Breast epithelium (tissue), 4 donors: Measurements from ENCODE around the gene LAMP2. TPM values are rescaled to one million over a fixed set of nuclear protein-coding genes. Genes with fewer than 3 reads are reported as not detected.
A peak's percentile ranks its signal among the peaks of the same experiment; 100 is the strongest.

Experiments used
- DNase-seq, 2 donors: peaks; one replicate each; pipeline ENCODE4 v3.0.0-alpha.2; 2019; ENCODE audit warnings: low spot score in 2 of 2
- H3K27ac ChIP-seq, 2 donors: fragments of 200-600 bp; sonication (generic) in 1 of 2; one replicate each; pipeline ENCODE4 v1.5.1; 2016 to 2019; ENCODE audit warnings: mild to moderate bottlenecking in 1 of 2
- H3K27me3 ChIP-seq, 2 donors: fragments of 200-600 bp; sonication (generic) in 1 of 2; one replicate each; pipeline versions ENCODE4 v1.5.1 to v1.6.0; 2017 to 2019; ENCODE audit warnings: control low read depth in 1 of 2, mild to moderate bottlenecking in 1 of 2
- H3K36me3 ChIP-seq: fragments of 200-600 bp; one replicate; pipeline ENCODE4 v1.5.1; 2019
- H3K4me1 ChIP-seq, 2 donors: fragments of 200-600 bp; sonication (generic); one replicate each; pipeline ENCODE4 v1.5.1; 2016 to 2019; ENCODE audit warnings: control low read depth in 1 of 2
- H3K4me3 ChIP-seq, 3 donors: fragments of 200-600 bp; sonication (generic); 1 replicate in 2 of 3; 2 replicates in 1 of 3; pipeline ENCODE4 v1.5.1; 2016 to 2019; ENCODE audit warnings: mild to moderate bottlenecking in 3 of 3, moderate library complexity in 2 of 3
- H3K9me3 ChIP-seq, 2 donors: fragments of 200-600 bp; sonication (generic) in 1 of 2; one replicate each; pipeline ENCODE4 v1.5.1; 2016 to 2019; ENCODE audit warnings: control low read depth in 1 of 2
- CTCF ChIP-seq, 3 donors: fragments of 450-650 bp; IDR thresholded peaks; one replicate each; pipeline ENCODE4 v1.5.1; 2016 to 2017; ENCODE audit warnings: antibody characterized with exemption in 3 of 3, mild to moderate bottlenecking in 3 of 3, moderate library complexity in 3 of 3
- POLR2A ChIP-seq: fragments of 450-650 bp; IDR thresholded peaks from one replicate; pipeline ENCODE4 v1.6.1; 2016; ENCODE audit warnings: antibody characterized with exemption, mild to moderate bottlenecking, moderate library complexity
- POLR2AphosphoS5 ChIP-seq, 3 donors: sonication (generic); formaldehyde crosslinking; IDR thresholded peaks; one replicate each; pipeline ENCODE4 v1.6.1; 2017; ENCODE audit warnings: antibody characterized with exemption in 3 of 3
- intact Hi-C: fragments of 100-400 bp; cut with DNase I; formaldehyde crosslinking; loops from one replicate; pipeline ENCODE4 v1.15.1; 2023; ENCODE audit warnings: low total_unique reads
- total RNA-seq, 3 donors: library from RNA; depleted of rRNA; stranded (reverse); fragments of >200 nt; gene quantifications; one replicate each; pipeline ENCODE4 v1.1.0, GENCODE V29; 2016

Gene LAMP2
- total RNA-seq, 3 donors from 2014 or later: 135 to 197 (median 135) TPM

- TF ChIP-seq CTCF (IDR thresholded peaks at IDR 0.05) (no peak), POLR2A (no peak), POLR2AphosphoS5 (IDR thresholded peaks at IDR 0.05) (no peak)
- no peak for DNase-seq
- intact Hi-C loops: no loop called here
These were observed 644 bp downstream of the LAMP2 start for GRCh38 chrX:120468479-120468824.

GRCh38 chrX:120468071-120468470, 1.0 kb downstream of the LAMP2 start:
- intact Hi-C loops: no loop called here

More at GRCh38 chrX:120468479-120468824, 644 bp downstream of the LAMP2 start:
- H3K4me3 ChIP-seq: peak overlapping the region; percentile 60 to 79 (median 67)
- H3K27ac ChIP-seq: peak overlapping the region; percentile 94 to 97
- H3K27me3 ChIP-seq: peaks cover 0 to 10% of the 10 kb centered on the region in 2 donors
- H3K9me3 ChIP-seq: no peaks in the 10 kb centered on the region
- no peaks in the 10 kb centered on the region for H3K36me3 ChIP-seq
- no peaks in the 10 kb centered on the region for H3K4me1 ChIP-seq

GRCh38 chrX:120464411-120464810, 4.7 kb downstream of the LAMP2 start:
- TF ChIP-seq CTCF (IDR thresholded peaks at IDR 0.05) (no peak), POLR2A (no peak), POLR2AphosphoS5 (IDR thresholded peaks at IDR 0.05) (no peak)
- Histone ChIP-seq H3K27ac (peak overlapping the region in 1 of 2 donors; percentile 7), H3K4me3 (no peak overlapping the region), H3K4me1 (no peaks in the 10 kb centered on the region), H3K36me3 (no peaks in the 10 kb centered on the region), H3K27me3 (peaks cover 0 to 10% of the 10 kb centered on the region in 2 donors), H3K9me3 (no peaks in the 10 kb centered on the region)
- no peak for DNase-seq
- intact Hi-C loops: no loop called here

More at GRCh38 chrX:120468071-120468470, 1.0 kb downstream of the LAMP2 start:
- Histone ChIP-seq H3K9me3 (no peaks in the 10 kb centered on the region), H3K4me3 (peak overlapping the region; percentile 60 to 79 (median 67)), H3K36me3 (no peaks in the 10 kb centered on the region), H3K27ac (peak overlapping the region; percentile 94 to 97), H3K27me3 (peaks cover 0 to 10% of the 10 kb centered on the region in 2 donors), H3K4me1 (no peaks in the 10 kb centered on the region)
- DNase-seq: no peak
- TF ChIP-seq POLR2A: no peak
- TF ChIP-seq POLR2AphosphoS5 (IDR thresholded peaks at IDR 0.05): no peak
- no peak for TF ChIP-seq CTCF (IDR thresholded peaks at IDR 0.05)

- Histone ChIP-seq H3K27ac (no peak overlapping the region), H3K36me3 (no peaks in the 10 kb centered on the region), H3K4me1 (no peaks in the 10 kb centered on the region), H3K9me3 (no peaks in the 10 kb centered on the region), H3K27me3 (peaks cover 0 to 6% of the 10 kb centered on the region in 2 donors), H3K4me3 (no peak overlapping the region)
- no peak for DNase-seq
- TF ChIP-seq CTCF (IDR thresholded peaks at IDR 0.05): no peak
- no peak for TF ChIP-seq POLR2A
- TF ChIP-seq POLR2AphosphoS5 (IDR thresholded peaks at IDR 0.05): no peak
- intact Hi-C loops: no loop called here
These were observed 5.9 kb downstream of the LAMP2 start for GRCh38 chrX:120463241-120463640.

- Histone ChIP-seq H3K4me3 (no peak overlapping the region), H3K36me3 (no peaks in the 10 kb centered on the region), H3K9me3 (no peaks in the 10 kb centered on the region), H3K27ac (no peak overlapping the region), H3K27me3 (peaks cover 0 to 6% of the 10 kb centered on the region in 2 donors), H3K4me1 (no peaks in the 10 kb centered on the region)
- intact Hi-C loops: no loop called here
- no peak for DNase-seq
- no peak for TF ChIP-seq CTCF (IDR thresholded peaks at IDR 0.05)
These were observed 6.7 kb downstream of the LAMP2 start for GRCh38 chrX:120462370-120462769.
